Activated naive CD4-positive, alpha-beta T cell treated with anti-CD3 and anti-CD28 coated beads for 36 hours (primary cell): Measurements from ENCODE around the gene SURF2. TPM values are rescaled to one million over a fixed set of nuclear protein-coding genes. Genes with fewer than 3 reads are reported as not detected.
A peak's percentile ranks its signal among the peaks of the same experiment; 100 is the strongest.

Experiments
- CTCF ChIA-PET: fragments of 350-600 bp; sonication (Branson Sonifier 250); formaldehyde crosslinking; loops from one replicate; lab custom pipeline; 2021; ENCODE audit warnings: antibody characterized with exemption; lab: Charles Lee
- DNase-seq: peaks from one replicate; pipeline ENCODE4 v3.0.0-alpha.2; 2020
- H3K27ac Mint-ChIP-seq: one replicate; pipeline ENCODE4 v1.8.0; 2021; ENCODE audit warnings: mild to moderate bottlenecking, mixed read lengths
- H3K27me3 Mint-ChIP-seq: one replicate; pipeline ENCODE4 v1.8.0; 2021; ENCODE audit warnings: low read depth, mixed read lengths
- H3K36me3 Mint-ChIP-seq: one replicate; pipeline ENCODE4 v1.8.0; 2021; ENCODE audit warnings: low read depth, mixed read lengths
- H3K4me1 Mint-ChIP-seq: one replicate; pipeline ENCODE4 v1.8.0; 2021; ENCODE audit warnings: low read depth, mixed read lengths
- H3K4me3 Mint-ChIP-seq: one replicate; pipeline ENCODE4 v1.8.0; 2021; ENCODE audit warnings: mild to moderate bottlenecking, moderate library complexity, mixed read lengths
- H3K9me3 Mint-ChIP-seq: one replicate; pipeline ENCODE4 v1.8.0; 2021; ENCODE audit warnings: mixed read lengths
- intact Hi-C: fragments of 100-400 bp; cut with micrococcal nuclease; formaldehyde crosslinking; loops from one replicate; pipeline ENCODE4 v1.15.1; 2023
- total RNA-seq, 2 experiments: library from RNA; stranded (reverse); gene quantifications; one replicate each; pipeline ENCODE4 v1.2.3, GENCODE V29; 2021

SURF2 gene
- total RNA-seq, 2 experiments from 2014 or later: 15.0 to 16.2 TPM

DNA sequence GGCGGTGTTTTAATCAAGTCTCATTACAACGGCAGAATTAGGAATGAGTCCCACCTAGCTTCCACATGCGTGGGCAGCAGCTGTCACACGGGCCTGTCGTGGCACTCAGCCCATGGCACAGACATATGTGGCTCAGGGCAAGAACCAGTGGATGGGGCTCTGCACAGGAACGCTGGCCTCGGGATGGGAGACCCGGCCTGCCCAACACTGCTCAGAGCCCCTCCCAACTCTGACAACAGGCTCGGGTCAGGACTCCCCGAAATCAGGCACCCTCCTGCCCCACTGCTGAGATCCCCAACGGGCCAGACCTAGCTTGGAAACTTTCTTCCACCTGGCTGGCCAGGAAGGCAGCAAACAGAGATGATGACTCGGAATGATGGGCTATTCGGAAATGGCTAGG lies 15.4 kb upstream of the SURF2 start:
- Mint-ChIP-seq H3K4me3 (no peak overlapping the region), H3K36me3 (peaks cover 28% of the 10 kb centered on the region), H3K4me1 (peaks cover 21% of the 10 kb centered on the region), H3K27ac (peak overlapping the region; percentile 75), H3K9me3 (no peaks in the 10 kb centered on the region), H3K27me3 (no peaks in the 10 kb centered on the region)
- intact Hi-C loops: no loop called here
- CTCF ChIA-PET: interaction anchor here (1.0 to 1.6 kb wide), 3 partner anchors 15 to 37 kb away, joined by 3 to 5 read pairs (median 3); partner anchors contain the start of genes SURF1 and SURF2
- no peak for DNase-seq

GRCh38 chr9:133341369-133342068 lies 14.8 kb upstream of the SURF2 start:
- CTCF ChIA-PET: interaction anchor here (0.7 to 1.6 kb wide), 5 partner anchors 10 to 434 kb away, joined by 3 to 5 read pairs (median 3); partner anchors contain the start of genes SURF1 and SURF2
- no peak overlapping the region for H3K4me3 Mint-ChIP-seq
- no peak for DNase-seq
- no peaks in the 10 kb centered on the region for H3K27me3 Mint-ChIP-seq
- intact Hi-C loops: no loop called here
- peaks cover 27% of the 10 kb centered on the region for H3K4me1 Mint-ChIP-seq
- no peak overlapping the region for H3K27ac Mint-ChIP-seq
- no peaks in the 10 kb centered on the region for H3K9me3 Mint-ChIP-seq
- H3K36me3 Mint-ChIP-seq: peaks cover 29% of the 10 kb centered on the region

GRCh38 chr9:133342069-133342406 lies 14.3 kb upstream of the SURF2 start:
- Mint-ChIP-seq H3K9me3 (no peaks in the 10 kb centered on the region), H3K27ac (no peak overlapping the region), H3K27me3 (no peaks in the 10 kb centered on the region), H3K4me3 (no peak overlapping the region), H3K36me3 (peaks cover 34% of the 10 kb centered on the region), H3K4me1 (peaks cover 28% of the 10 kb centered on the region)
- CTCF ChIA-PET: interaction anchor here (0.9 to 1.6 kb wide), 2 partner anchors 10 to 14 kb away, joined by 3 to 5 read pairs; partner anchors contain the start of genes SURF1 and SURF2
- DNase-seq: no peak
- intact Hi-C loops: no loop called here

GRCh38 chr9:133342570-133342969 lies 13.8 kb upstream of the SURF2 start:
- DNase-seq: no peak
- Mint-ChIP-seq H3K27me3 (no peaks in the 10 kb centered on the region), H3K4me1 (peaks cover 29% of the 10 kb centered on the region), H3K4me3 (no peak overlapping the region), H3K36me3 (peaks cover 35% of the 10 kb centered on the region), H3K27ac (no peak overlapping the region), H3K9me3 (no peaks in the 10 kb centered on the region)
- intact Hi-C loops: no loop called here
- CTCF ChIA-PET: interaction anchor here (1.6 kb wide), 1 partner anchor 14 kb away, joined by 5 read pairs; the partner anchor contains the start of genes SURF1 and SURF2

DNA sequence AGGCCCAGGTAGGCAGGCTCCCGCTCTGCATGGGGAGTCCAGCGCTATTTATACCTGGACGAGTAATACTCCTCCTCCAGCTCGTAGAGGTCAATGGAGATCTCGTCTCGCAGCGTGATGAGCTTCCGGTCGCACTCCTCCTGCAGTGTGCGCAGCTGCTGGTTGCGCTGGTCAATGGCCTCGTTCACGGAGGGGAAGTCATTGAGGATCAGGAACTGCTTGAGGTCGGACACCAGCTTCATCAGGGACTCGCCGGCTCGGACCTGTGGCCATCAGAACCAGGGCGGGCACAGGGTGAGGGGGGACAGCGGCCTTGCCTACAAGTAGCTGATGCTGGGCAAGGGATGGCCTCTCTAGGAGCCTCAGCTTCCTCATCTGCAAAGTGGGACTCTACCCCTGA lies 12.3 kb upstream of the SURF2 start:
- Mint-ChIP-seq H3K27me3 (no peaks in the 10 kb centered on the region), H3K9me3 (no peaks in the 10 kb centered on the region), H3K36me3 (peaks cover 44% of the 10 kb centered on the region), H3K4me1 (peaks cover 32% of the 10 kb centered on the region), H3K27ac (no peak overlapping the region), H3K4me3 (no peak overlapping the region)
- no peak for DNase-seq
- intact Hi-C loops: no loop called here
- CTCF ChIA-PET: interaction anchor here (0.6 to 0.8 kb wide), 2 partner anchors 9 kb away, joined by 3 read pairs; no protein-coding TSS in a partner anchor

GRCh38 chr9:133344979-133345378 lies 11.4 kb upstream of the SURF2 start:
- DNase-seq: no peak
- H3K36me3 Mint-ChIP-seq: peaks cover 48% of the 10 kb centered on the region
- H3K27me3 Mint-ChIP-seq: no peaks in the 10 kb centered on the region
- CTCF ChIA-PET: no interaction called here
- H3K9me3 Mint-ChIP-seq: no peaks in the 10 kb centered on the region
- no peak overlapping the region for H3K27ac Mint-ChIP-seq
- H3K4me3 Mint-ChIP-seq: no peak overlapping the region
- peaks cover 41% of the 10 kb centered on the region for H3K4me1 Mint-ChIP-seq
- intact Hi-C loops: no loop called here

DNA sequence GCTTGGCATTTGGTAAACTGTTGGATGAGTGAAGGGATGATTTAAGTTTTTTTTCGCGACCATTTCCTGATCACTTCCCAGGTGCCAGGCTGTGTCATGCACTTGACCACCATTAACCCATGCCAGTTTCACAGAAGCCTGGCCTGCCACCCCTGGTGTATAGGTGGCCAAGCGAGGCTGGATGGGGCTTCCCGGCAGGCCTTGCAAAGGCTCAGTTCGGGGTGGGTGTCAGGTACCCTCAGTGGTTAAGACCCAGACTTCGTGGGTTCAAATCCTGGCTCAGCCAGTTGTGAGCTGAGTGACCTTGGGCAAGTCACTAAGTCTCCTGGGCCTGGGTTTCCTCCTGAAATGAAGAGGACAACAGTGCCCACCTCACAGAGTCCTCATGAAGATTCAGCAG lies 10.8 kb upstream of the SURF2 start:
- CTCF ChIA-PET: interaction anchor here (1.2 kb wide), 1 partner anchor 159 kb away, joined by 3 read pairs; no protein-coding TSS in a partner anchor
- intact Hi-C loops: no loop called here
- Mint-ChIP-seq H3K4me3 (peak overlapping the region; percentile 29), H3K4me1 (peaks cover 43% of the 10 kb centered on the region), H3K9me3 (no peaks in the 10 kb centered on the region), H3K27ac (no peak overlapping the region), H3K36me3 (peaks cover 51% of the 10 kb centered on the region), H3K27me3 (no peaks in the 10 kb centered on the region)
- no peak for DNase-seq

- no peaks in the 10 kb centered on the region for H3K9me3 Mint-ChIP-seq
- no peaks in the 10 kb centered on the region for H3K27me3 Mint-ChIP-seq
- peak overlapping the region; percentile 65 for H3K27ac Mint-ChIP-seq
- DNase-seq: no peak
- CTCF ChIA-PET: interaction anchor here (1.1 to 1.2 kb wide), 2 partner anchors 9 to 160 kb away, joined by 3 read pairs; no protein-coding TSS in a partner anchor
- H3K4me3 Mint-ChIP-seq: peak overlapping the region; percentile 92
- H3K4me1 Mint-ChIP-seq: peaks cover 40% of the 10 kb centered on the region
- intact Hi-C loops: no loop called here
- H3K36me3 Mint-ChIP-seq: peaks cover 54% of the 10 kb centered on the region
Measured at GRCh38 chr9:133346021-133346785, 10.1 kb upstream of the SURF2 start.

GRCh38 chr9:133347515-133347984 lies 8.8 kb upstream of the SURF2 start:
- peaks cover 55% of the 10 kb centered on the region for H3K36me3 Mint-ChIP-seq
- CTCF ChIA-PET: interaction anchor here (1.1 to 1.6 kb wide), 2 partner anchors 8 to 23 kb away, joined by 3 to 4 read pairs; no protein-coding TSS in a partner anchor
- H3K4me1 Mint-ChIP-seq: peaks cover 37% of the 10 kb centered on the region
- intact Hi-C loops: no loop called here
- H3K4me3 Mint-ChIP-seq: peak overlapping the region; percentile 92
- DNase-seq: peak; percentile 43
- no peaks in the 10 kb centered on the region for H3K9me3 Mint-ChIP-seq
- H3K27ac Mint-ChIP-seq: peak overlapping the region; percentile 97
- H3K27me3 Mint-ChIP-seq: no peaks in the 10 kb centered on the region

DNA sequence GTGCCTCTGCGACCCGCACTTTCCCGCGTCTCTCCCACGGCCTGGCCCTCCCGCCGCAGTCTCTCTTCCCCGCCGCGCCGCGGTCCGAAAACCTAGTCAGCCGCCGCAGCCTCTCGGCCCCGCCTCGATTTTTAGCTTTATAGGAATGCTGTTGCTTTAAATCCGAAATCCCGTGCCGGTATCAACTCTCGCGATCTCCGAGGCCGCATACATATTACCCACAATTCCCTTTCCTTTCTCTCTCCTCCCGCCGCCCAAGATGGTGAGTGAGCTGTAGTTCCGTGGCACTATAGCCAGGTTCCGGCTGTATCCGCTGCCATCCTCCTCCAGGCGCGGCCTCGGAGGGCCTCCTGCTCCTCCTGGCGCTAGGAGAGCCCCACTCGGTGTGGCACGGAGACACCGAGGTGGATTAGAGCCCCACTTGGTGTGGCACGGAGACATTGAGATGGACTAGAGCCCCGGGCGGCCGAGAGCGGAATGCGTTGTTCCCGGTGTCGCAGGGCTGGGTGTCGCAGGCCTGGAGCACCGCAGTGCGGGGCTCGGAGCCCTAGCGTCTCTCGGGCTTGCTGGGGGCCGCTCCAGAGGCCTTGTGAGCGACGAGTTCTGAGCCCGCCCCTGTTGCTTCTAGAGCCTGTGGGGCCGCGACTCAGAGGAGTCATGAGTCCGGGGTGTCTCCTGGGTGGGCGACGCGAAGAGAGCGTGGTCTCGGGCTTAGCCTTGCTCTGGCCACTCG lies 8.2 kb upstream of the SURF2 start, which contains the start of the genes MED22 and RPL7A:
TSS of gene MED22 (minus strand) at position 147 of the 733 bp plus-strand sequence. CDS start 1,469 bp downstream, outside the sequence.
TSS of gene RPL7A (plus strand) at position 234 of the 733 bp plus-strand sequence. CDS start at position 260, 26 bp downstream.
- Mint-ChIP-seq H3K9me3 (no peaks in the 10 kb centered on the region), H3K4me1 (peaks cover 37% of the 10 kb centered on the region), H3K27me3 (no peaks in the 10 kb centered on the region), H3K36me3 (peaks cover 55% of the 10 kb centered on the region), H3K27ac (peak within 1 kb of the TSS; percentile 97), H3K4me3 (peak within 1 kb of the TSS; percentile 92)
- peak; percentile 97 for DNase-seq
- CTCF ChIA-PET: interaction anchor here (1.6 kb wide), 1 partner anchor 23 kb away, joined by 4 read pairs; no protein-coding TSS in a partner anchor
- intact Hi-C loops: loop anchor here (1.0 to 2.0 kb wide), 5 partner anchors 8 to 69 kb away; partner anchors contain the start of genes SURF1, SURF2 and SURF6
